ENCODE data around the gene SKI.

The SKI gene

DNA sequence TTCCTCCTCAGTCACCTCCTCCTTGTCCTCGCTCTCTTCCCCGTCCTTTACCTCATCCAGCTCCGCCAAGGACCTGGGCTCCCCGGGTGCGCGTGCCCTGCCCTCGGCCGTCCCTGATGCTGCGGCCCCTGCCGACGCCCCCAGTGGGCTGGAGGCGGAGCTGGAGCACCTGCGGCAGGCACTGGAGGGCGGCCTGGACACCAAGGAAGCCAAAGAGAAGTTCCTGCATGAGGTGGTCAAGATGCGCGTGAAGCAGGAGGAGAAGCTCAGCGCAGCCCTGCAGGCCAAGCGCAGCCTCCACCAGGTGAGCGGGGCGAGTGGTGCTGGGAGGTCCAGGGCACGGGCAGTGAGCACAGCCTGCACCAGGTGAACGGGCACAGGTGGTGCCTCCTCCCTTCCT lies 76.2 kb downstream of the SKI start:
- H2AFZ ChIP-seq (ENCODE audit: low read depth, low read length), result no peak overlapping the region
- no peak overlapping the region for H3K4me3 ChIP-seq (ENCODE audit: low read length)
- no peak overlapping the region for H3K9ac ChIP-seq (ENCODE audit: low read length)
- no peak overlapping the region for H3K4me2 ChIP-seq (ENCODE audit: low read length)
- H3K27me3 ChIP-seq (ENCODE audit: low read depth, low read length), result no peaks in the 10 kb centered on the region
- H3K27ac ChIP-seq (ENCODE audit: low read length), result no peak overlapping the region
- H3K9me3 ChIP-seq (ENCODE audit: insufficient read depth, low read length), result no peaks in the 10 kb centered on the region
- H3K79me2 ChIP-seq (ENCODE audit: low read length), result peaks cover 30% of the 10 kb centered on the region
- H4K20me1 ChIP-seq (ENCODE audit: insufficient read depth, low read length), result peaks cover 13% of the 10 kb centered on the region
- peaks cover 4% of the 10 kb centered on the region for H3K36me3 ChIP-seq (replicated peaks; ENCODE audit: low read depth, low read length)
- TF ChIP-seq, protein P1, sequence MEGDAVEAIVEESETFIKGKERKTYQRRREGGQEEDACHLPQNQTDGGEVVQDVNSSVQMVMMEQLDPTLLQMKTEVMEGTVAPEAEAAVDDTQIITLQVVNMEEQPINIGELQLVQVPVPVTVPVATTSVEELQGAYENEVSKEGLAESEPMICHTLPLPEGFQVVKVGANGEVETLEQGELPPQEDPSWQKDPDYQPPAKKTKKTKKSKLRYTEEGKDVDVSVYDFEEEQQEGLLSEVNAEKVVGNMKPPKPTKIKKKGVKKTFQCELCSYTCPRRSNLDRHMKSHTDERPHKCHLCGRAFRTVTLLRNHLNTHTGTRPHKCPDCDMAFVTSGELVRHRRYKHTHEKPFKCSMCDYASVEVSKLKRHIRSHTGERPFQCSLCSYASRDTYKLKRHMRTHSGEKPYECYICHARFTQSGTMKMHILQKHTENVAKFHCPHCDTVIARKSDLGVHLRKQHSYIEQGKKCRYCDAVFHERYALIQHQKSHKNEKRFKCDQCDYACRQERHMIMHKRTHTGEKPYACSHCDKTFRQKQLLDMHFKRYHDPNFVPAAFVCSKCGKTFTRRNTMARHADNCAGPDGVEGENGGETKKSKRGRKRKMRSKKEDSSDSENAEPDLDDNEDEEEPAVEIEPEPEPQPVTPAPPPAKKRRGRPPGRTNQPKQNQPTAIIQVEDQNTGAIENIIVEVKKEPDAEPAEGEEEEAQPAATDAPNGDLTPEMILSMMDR (IDR thresholded peaks at IDR 0.05; ENCODE audit: low read depth, low read length), result no peak
- no peak for TF ChIP-seq EZH2phosphoT487 (IDR thresholded peaks at IDR 0.05; ENCODE audit: low read depth)
- peaks cover 24% of the 10 kb centered on the region for H3K4me1 ChIP-seq (ENCODE audit: low read length)

DNA sequence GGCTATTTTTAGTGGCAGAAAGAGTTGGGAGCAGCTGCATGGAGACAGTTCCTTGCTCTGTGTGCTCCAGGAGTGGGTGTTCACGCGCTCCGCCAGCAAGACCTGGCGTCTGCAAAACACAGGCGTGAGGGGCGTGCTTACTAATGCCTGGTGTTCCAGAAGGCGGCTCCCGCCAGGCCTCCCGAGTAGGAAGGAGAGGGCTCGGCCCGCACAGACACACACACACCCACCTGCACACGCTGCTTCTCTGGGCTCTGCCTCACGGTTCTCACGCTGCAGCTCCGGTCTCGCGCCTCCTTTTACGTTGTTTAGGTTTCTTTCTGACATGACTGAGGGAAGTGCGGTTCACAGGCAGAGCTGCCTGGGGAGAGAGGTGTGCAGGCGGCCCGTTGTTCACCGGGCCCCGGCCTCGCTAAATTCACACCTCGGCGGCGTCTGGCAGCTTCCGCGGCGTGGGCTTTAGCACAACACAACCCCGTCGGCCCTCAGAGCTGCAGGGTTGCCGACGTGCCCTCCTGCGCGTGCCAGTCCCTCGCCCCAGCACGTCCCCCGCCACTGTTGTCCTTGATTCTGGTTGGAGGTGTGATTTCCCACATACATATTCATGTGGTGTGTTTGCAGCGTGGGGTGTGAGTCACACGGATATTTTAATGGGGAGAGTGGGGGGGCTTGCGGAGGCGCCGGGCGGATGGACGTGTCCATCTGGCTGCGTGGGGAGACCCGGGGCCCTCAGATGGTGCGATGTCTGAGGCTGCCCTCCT lies 77.0 kb downstream of the SKI start:
- Histone ChIP-seq H2AFZ (ENCODE audit: low read depth, low read length) (no peak overlapping the region), H3K4me3 (ENCODE audit: low read length) (no peak overlapping the region), H3K9me3 (ENCODE audit: insufficient read depth, low read length) (no peaks in the 10 kb centered on the region), H3K4me2 (ENCODE audit: low read length) (no peak overlapping the region), H4K20me1 (ENCODE audit: insufficient read depth, low read length) (peaks cover 5% of the 10 kb centered on the region), H3K9ac (ENCODE audit: low read length) (no peak overlapping the region), H3K27me3 (ENCODE audit: low read depth, low read length) (no peaks in the 10 kb centered on the region), H3K79me2 (ENCODE audit: low read length) (peaks cover 22% of the 10 kb centered on the region), H3K36me3 (replicated peaks; ENCODE audit: low read depth, low read length) (peaks cover 4% of the 10 kb centered on the region), H3K4me1 (ENCODE audit: low read length) (peaks cover 16% of the 10 kb centered on the region), H3K27ac (ENCODE audit: low read length) (no peak overlapping the region)
- TF ChIP-seq, protein P1 (IDR thresholded peaks at IDR 0.05; ENCODE audit: low read depth, low read length), result no peak
- TF ChIP-seq EZH2phosphoT487 (IDR thresholded peaks at IDR 0.05; ENCODE audit: low read depth), result no peak

DNA sequence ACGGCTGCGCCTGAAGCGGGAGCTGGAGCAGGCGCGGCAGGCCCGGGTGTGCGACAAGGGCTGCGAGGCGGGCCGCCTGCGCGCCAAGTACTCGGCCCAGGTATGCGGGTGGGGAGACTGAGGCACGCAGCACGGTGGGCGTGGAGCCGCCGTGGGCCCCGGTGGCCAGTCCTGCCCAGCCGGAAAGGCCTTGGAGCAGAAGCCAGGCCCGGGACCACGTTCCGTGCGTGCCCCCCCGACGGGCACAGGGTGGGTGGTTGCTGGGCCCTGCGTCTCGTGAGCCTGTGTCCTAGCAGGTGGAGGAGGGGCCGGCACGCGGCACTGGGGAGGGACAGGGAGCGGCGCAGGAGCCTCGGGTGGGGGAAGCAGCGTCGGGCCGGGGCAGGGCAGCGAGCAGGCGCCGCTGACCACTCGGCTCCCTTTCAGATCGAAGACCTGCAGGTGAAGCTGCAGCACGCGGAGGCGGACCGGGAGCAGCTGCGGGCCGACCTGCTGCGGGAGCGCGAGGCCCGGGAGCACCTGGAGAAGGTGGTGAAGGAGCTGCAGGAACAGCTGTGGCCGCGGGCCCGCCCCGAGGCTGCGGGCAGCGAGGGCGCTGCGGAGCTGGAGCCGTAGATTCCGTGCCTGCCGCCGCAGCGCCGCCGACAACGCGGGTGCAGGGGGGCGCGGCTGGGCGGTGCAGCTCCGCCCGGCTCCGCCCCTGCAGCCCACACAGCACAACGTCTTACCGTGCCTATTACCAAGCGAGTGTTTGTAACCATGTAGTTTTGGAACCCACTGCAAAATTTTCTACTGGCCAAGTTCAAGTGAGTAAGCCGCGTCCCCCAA lies 78.2 kb downstream of the SKI start:
- H3K27ac ChIP-seq (ENCODE audit: low read length), result no peak overlapping the region
- H3K4me3 ChIP-seq (ENCODE audit: low read length), result no peak overlapping the region
- no peaks in the 10 kb centered on the region for H3K9me3 ChIP-seq (ENCODE audit: insufficient read depth, low read length)
- H3K4me1 ChIP-seq (ENCODE audit: low read length), result peaks cover 8% of the 10 kb centered on the region
- H4K20me1 ChIP-seq (ENCODE audit: insufficient read depth, low read length), result 0 out of 2 replicates have a peak, but pooled peaks cover 4% of the 10 kb centered on the region
- peaks cover 4% of the 10 kb centered on the region for H3K36me3 ChIP-seq (replicated peaks; ENCODE audit: low read depth, low read length)
- no peaks in the 10 kb centered on the region for H3K27me3 ChIP-seq (ENCODE audit: low read depth, low read length)
- H3K9ac ChIP-seq (ENCODE audit: low read length), result no peak overlapping the region
- peaks cover 15% of the 10 kb centered on the region for H3K79me2 ChIP-seq (ENCODE audit: low read length)
- H2AFZ ChIP-seq (ENCODE audit: low read depth, low read length), result no peak overlapping the region
- TF ChIP-seq, protein P1 (IDR thresholded peaks at IDR 0.05; ENCODE audit: low read depth, low read length), result no peak
- H3K4me2 ChIP-seq (ENCODE audit: low read length), result no peak overlapping the region

DNA sequence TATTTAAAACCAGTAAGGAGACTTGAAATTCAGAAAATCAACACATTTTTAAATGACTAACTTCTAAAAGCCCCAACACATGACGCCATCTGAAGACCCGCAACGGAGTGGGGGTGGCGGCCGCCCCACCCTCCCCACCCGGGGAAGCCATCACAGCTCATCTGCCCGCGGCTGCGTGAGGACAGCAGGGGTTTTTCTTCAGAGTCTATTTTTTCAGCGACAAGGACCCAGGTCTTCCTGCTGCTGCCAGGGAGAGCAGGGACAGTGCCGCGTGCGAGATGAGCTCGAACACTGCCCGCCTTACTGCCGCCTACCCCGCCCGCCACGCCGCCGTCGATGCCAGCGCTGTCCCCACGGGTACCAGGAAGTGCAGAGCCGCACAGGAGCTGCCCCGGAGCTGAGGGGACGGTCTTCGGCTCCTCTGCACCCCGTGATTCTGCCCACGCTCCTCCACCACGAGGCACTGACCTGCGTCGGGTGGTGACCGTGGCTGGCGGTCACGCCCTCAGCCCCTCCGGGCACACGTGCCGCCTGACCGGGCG lies 79.0 kb downstream of the SKI start:
- TF ChIP-seq, protein P1 (IDR thresholded peaks at IDR 0.05; ENCODE audit: low read depth, low read length), result no peak
- no peak for TF ChIP-seq EZH2phosphoT487 (IDR thresholded peaks at IDR 0.05; ENCODE audit: low read depth)
- Histone ChIP-seq H3K9me3 (ENCODE audit: insufficient read depth, low read length) (no peaks in the 10 kb centered on the region), H3K9ac (ENCODE audit: low read length) (no peak overlapping the region), H2AFZ (ENCODE audit: low read depth, low read length) (no peak overlapping the region), H3K27ac (ENCODE audit: low read length) (no peak overlapping the region), H3K79me2 (ENCODE audit: low read length) (peaks cover 8% of the 10 kb centered on the region), H3K4me3 (ENCODE audit: low read length) (no peak overlapping the region), H3K27me3 (ENCODE audit: low read depth, low read length) (no peaks in the 10 kb centered on the region), H3K4me2 (ENCODE audit: low read length) (no peak overlapping the region), H4K20me1 (ENCODE audit: insufficient read depth, low read length) (0 out of 2 replicates have a peak, but pooled peaks cover 3% of the 10 kb centered on the region), H3K36me3 (replicated peaks; ENCODE audit: low read depth, low read length) (peaks cover 4% of the 10 kb centered on the region), H3K4me1 (ENCODE audit: low read length) (peaks cover 7% of the 10 kb centered on the region)

Data from OCI-LY3 (cell line).